ENCODE results near the gene ANXA3. TPM values are rescaled to one million over a fixed set of nuclear protein-coding genes. Genes with fewer than 3 reads are reported as not detected.

The ANXA3 gene
- total RNA-seq, 4 donors from 2014 or later, result 14.2 to 49.6 (median 30.4) TPM

GRCh38 chr4:78584863-78585547, 33.4 kb downstream of the ANXA3 start:
- H3K27ac ChIP-seq, result no peak overlapping the region
- peak; percentile 11 for DNase-seq
- no peak overlapping the region for H3K4me3 ChIP-seq
- in situ Hi-C loops (cut with MboI; ENCODE audit: low pct_ligation_motif_present in 1 of 4, low pct_unique_long_range_greater_than_20kb in 1 of 4, low sequenced_read_pairs in 3 of 4) (no loop called here), intact Hi-C loops (cut with DNase I; ENCODE audit: low total_unique reads) (no loop called here)
- TF ChIP-seq CTCF (IDR thresholded peaks at IDR 0.05) (no peak), EP300 (IDR thresholded peaks at IDR 0.05; ENCODE audit: low read depth) (no peak)
- H3K9me3 ChIP-seq, result no peaks in the 10 kb centered on the region
- WGBS, 2 donors (ENCODE audit: low coverage in 1 of 2), result 50 to 85% methylated on average over 2 to 4 of the region's 4 CpGs
- H3K36me3 ChIP-seq, result no peaks in the 10 kb centered on the region
- no peaks in the 10 kb centered on the region for H3K4me1 ChIP-seq
- no peaks in the 10 kb centered on the region for H3K27me3 ChIP-seq

GRCh38 chr4:78585633-78586032, 34.1 kb downstream of the ANXA3 start:
- WGBS, 2 donors (ENCODE audit: low coverage in 1 of 2), result 46 to 100% methylated on average over 1 of the region's 1 CpG
- no peaks in the 10 kb centered on the region for H3K9me3 ChIP-seq
- TF ChIP-seq POLR2AphosphoS5 (IDR thresholded peaks at IDR 0.05) (no peak), EP300 (IDR thresholded peaks at IDR 0.05; ENCODE audit: low read depth) (no peak), POLR2A (IDR thresholded peaks at IDR 0.05) (no peak), CTCF (IDR thresholded peaks at IDR 0.05) (no peak)
- no peak overlapping the region for H3K27ac ChIP-seq
- DNase-seq, result no peak
- no peak overlapping the region for H3K4me3 ChIP-seq
- intact Hi-C loops (cut with DNase I; ENCODE audit: low total_unique reads) (no loop called here), in situ Hi-C loops (cut with MboI; ENCODE audit: low pct_ligation_motif_present in 1 of 4, low pct_unique_long_range_greater_than_20kb in 1 of 4, low sequenced_read_pairs in 3 of 4) (no loop called here)
- H3K27me3 ChIP-seq, result no peaks in the 10 kb centered on the region
- no peaks in the 10 kb centered on the region for H3K4me1 ChIP-seq
- no peaks in the 10 kb centered on the region for H3K36me3 ChIP-seq

- Histone ChIP-seq H3K36me3 (no peaks in the 10 kb centered on the region), H3K4me3 (no peak overlapping the region), H3K4me1 (peaks cover 0 to 18% (median 8%) of the 10 kb centered on the region in 4 donors), H3K27ac (no peak overlapping the region), H3K9me3 (no peaks in the 10 kb centered on the region), H3K27me3 (no peaks in the 10 kb centered on the region)
- WGBS, 2 donors (ENCODE audit: low coverage in 1 of 2), result 54 to 64% methylated on average over 3 to 4 of the region's 4 CpGs
- no peak for TF ChIP-seq CTCF (IDR thresholded peaks at IDR 0.05)
- TF ChIP-seq POLR2A (IDR thresholded peaks at IDR 0.05), result no peak
- no peak for TF ChIP-seq EP300 (IDR thresholded peaks at IDR 0.05; ENCODE audit: low read depth)
- TF ChIP-seq POLR2AphosphoS5 (IDR thresholded peaks at IDR 0.05), result no peak
- intact Hi-C loops (cut with DNase I; ENCODE audit: low total_unique reads), result no loop called here
- DNase-seq, result no peak
- in situ Hi-C loops (cut with MboI; ENCODE audit: low pct_ligation_motif_present in 1 of 4, low pct_unique_long_range_greater_than_20kb in 1 of 4, low sequenced_read_pairs in 3 of 4), result no loop called here
Observed at GRCh38 chr4:78588894-78589545, 37.5 kb downstream of the ANXA3 start.

GRCh38 chr4:78591404-78591803, 39.8 kb downstream of the ANXA3 start:
- H3K9me3 ChIP-seq, result no peaks in the 10 kb centered on the region
- H3K4me1 ChIP-seq, result peaks cover 0 to 33% (median 8%) of the 10 kb centered on the region in 4 donors
- no peaks in the 10 kb centered on the region for H3K27me3 ChIP-seq
- no peak overlapping the region for H3K4me3 ChIP-seq
- intact Hi-C loops (cut with DNase I; ENCODE audit: low total_unique reads), result no loop called here
- WGBS, 2 donors (ENCODE audit: low coverage in 1 of 2), result 20 to 54% methylated on average over 2 of the region's 2 CpGs
- no peaks in the 10 kb centered on the region for H3K36me3 ChIP-seq
- no peak for DNase-seq
- in situ Hi-C loops (cut with MboI; ENCODE audit: low pct_ligation_motif_present in 1 of 4, low pct_unique_long_range_greater_than_20kb in 1 of 4, low sequenced_read_pairs in 3 of 4), result no loop called here
- peak overlapping the region in 1 of 4 donors; percentile 10 for H3K27ac ChIP-seq
- no peak for TF ChIP-seq EP300 (IDR thresholded peaks at IDR 0.05; ENCODE audit: low read depth)
- no peak for TF ChIP-seq POLR2AphosphoS5 (IDR thresholded peaks at IDR 0.05)
- TF ChIP-seq POLR2A (IDR thresholded peaks at IDR 0.05), result no peak
- no peak for TF ChIP-seq CTCF (IDR thresholded peaks at IDR 0.05)

Data from transverse colon (tissue), 4 donors.